ENCODE measurements around the gene RAB26. TPM values are rescaled to one million over a fixed set of nuclear protein-coding genes. Genes with fewer than 3 reads are reported as not detected.

Gene RAB26
- total RNA-seq, 1 donor from 2014 or later: 0.80 TPM

DNA sequence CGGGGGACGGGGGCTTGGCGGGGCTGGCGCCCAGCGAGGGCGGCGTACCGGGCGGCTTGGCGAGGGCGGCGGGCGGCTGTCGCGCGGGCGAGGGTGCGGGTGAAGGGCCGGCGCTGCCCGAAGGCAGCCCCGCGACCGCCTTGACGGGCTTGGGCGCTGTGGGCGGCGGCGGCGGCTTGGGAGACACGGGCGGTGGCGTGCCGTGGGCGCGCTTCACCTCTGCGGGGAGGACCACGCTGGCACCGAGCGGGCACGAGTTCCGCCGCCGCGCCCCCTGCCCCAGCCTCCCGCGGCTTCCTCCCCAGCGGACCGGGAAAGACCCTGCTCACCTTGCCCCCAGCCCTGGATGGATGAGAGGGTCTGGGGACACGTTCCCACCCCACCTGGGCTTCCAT, 30.7 kb downstream of the RAB26 start:
- TF ChIP-seq, protein P1, sequence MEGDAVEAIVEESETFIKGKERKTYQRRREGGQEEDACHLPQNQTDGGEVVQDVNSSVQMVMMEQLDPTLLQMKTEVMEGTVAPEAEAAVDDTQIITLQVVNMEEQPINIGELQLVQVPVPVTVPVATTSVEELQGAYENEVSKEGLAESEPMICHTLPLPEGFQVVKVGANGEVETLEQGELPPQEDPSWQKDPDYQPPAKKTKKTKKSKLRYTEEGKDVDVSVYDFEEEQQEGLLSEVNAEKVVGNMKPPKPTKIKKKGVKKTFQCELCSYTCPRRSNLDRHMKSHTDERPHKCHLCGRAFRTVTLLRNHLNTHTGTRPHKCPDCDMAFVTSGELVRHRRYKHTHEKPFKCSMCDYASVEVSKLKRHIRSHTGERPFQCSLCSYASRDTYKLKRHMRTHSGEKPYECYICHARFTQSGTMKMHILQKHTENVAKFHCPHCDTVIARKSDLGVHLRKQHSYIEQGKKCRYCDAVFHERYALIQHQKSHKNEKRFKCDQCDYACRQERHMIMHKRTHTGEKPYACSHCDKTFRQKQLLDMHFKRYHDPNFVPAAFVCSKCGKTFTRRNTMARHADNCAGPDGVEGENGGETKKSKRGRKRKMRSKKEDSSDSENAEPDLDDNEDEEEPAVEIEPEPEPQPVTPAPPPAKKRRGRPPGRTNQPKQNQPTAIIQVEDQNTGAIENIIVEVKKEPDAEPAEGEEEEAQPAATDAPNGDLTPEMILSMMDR (IDR thresholded peaks at IDR 0.05): no peak
- H3K4me3 ChIP-seq: no peak overlapping the region
- ATAC-seq: no peak
- no peaks in the 10 kb centered on the region for H3K27me3 ChIP-seq (ENCODE audit: low read depth)
- no peaks in the 10 kb centered on the region for H3K4me1 ChIP-seq
- intact Hi-C loops (cut with DNase I): no loop called here
- peaks cover 42% of the 10 kb centered on the region for H3K36me3 ChIP-seq
- no peak for DNase-seq
- H3K27ac ChIP-seq: no peak overlapping the region
- H3K9me3 ChIP-seq: no peaks in the 10 kb centered on the region

DNA sequence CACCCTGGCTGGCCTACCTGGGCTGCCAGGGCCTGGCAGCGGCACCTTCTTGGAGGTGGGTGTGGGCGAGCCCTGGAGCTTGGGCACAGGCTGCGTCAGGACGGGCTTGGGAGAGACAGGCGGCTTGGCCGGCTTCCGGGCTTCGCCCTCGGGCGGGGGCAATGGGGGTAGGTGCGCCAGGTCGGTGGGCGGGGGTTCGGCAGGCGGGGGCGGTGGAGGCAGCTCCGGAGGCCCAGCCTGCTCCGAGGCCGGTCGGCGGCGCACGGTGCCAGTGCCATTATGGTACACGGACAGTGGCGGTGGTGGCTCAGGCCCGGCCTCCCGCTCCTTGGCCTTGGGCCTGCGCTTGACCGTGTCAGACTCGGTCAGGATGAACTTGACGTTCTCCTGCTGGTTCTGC, 31.2 kb downstream of the RAB26 start:
- TF ChIP-seq, protein P1 (IDR thresholded peaks at IDR 0.05): no peak
- H3K9me3 ChIP-seq: no peaks in the 10 kb centered on the region
- DNase-seq (no peak), ATAC-seq (no peak)
- no peaks in the 10 kb centered on the region for H3K4me1 ChIP-seq
- H3K27me3 ChIP-seq (ENCODE audit: low read depth): no peaks in the 10 kb centered on the region
- no peak overlapping the region for H3K4me3 ChIP-seq
- intact Hi-C loops (cut with DNase I): no loop called here
- no peak overlapping the region for H3K27ac ChIP-seq
- peaks cover 37% of the 10 kb centered on the region for H3K36me3 ChIP-seq

GRCh38 chr16:2180461-2180860, 32.0 kb downstream of the RAB26 start:
- ATAC-seq (no peak), DNase-seq (no peak)
- no peak overlapping the region for H3K27ac ChIP-seq
- intact Hi-C loops (cut with DNase I): no loop called here
- H3K36me3 ChIP-seq: peaks cover 28% of the 10 kb centered on the region
- H3K4me3 ChIP-seq: no peak overlapping the region
- H3K9me3 ChIP-seq: no peaks in the 10 kb centered on the region
- H3K27me3 ChIP-seq (ENCODE audit: low read depth): no peaks in the 10 kb centered on the region
- H3K4me1 ChIP-seq: no peaks in the 10 kb centered on the region
- TF ChIP-seq, protein P1 (IDR thresholded peaks at IDR 0.05): no peak

GRCh38 chr16:2180962-2181923, 32.8 kb downstream of the RAB26 start:
- intact Hi-C loops (cut with DNase I): no loop called here
- Histone ChIP-seq H3K27ac (no peak overlapping the region), H3K27me3 (ENCODE audit: low read depth) (no peaks in the 10 kb centered on the region), H3K9me3 (no peaks in the 10 kb centered on the region), H3K36me3 (peaks cover 20% of the 10 kb centered on the region), H3K4me3 (no peak overlapping the region), H3K4me1 (no peaks in the 10 kb centered on the region)
- ATAC-seq (no peak), DNase-seq (no peak)
- TF ChIP-seq, protein P1 (IDR thresholded peaks at IDR 0.05): no peak

DNA sequence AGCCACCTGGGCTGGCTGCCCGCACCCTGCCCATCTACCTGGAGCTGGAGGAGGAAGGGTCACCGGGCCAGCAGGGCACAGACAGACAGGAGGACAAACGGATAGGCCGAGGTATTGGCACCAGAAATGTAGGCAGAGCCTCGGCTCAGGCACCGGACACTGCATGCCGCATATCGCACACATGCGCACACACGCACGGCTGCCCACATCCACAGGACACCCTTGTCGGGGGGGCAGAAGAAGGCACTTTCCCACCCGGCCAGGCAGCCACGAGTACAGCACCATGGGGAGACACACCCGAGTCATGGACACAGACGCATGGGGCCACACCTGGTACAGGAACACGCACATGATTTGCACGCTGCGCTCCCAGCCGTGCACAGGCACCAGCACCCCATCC, 33.5 kb downstream of the RAB26 start:
- Histone ChIP-seq H3K27me3 (ENCODE audit: low read depth) (no peaks in the 10 kb centered on the region), H3K4me1 (no peaks in the 10 kb centered on the region), H3K9me3 (no peaks in the 10 kb centered on the region), H3K36me3 (peaks cover 13% of the 10 kb centered on the region), H3K27ac (no peak overlapping the region), H3K4me3 (no peak overlapping the region)
- TF ChIP-seq, protein P1 (IDR thresholded peaks at IDR 0.05): no peak
- intact Hi-C loops (cut with DNase I): no loop called here
- DNase-seq: no peak
- no peak for ATAC-seq
